Thymus (tissue), 11 donors: ENCODE data around the gene ZNF599. TPM values are rescaled to one million over a fixed set of nuclear protein-coding genes. Genes with fewer than 3 reads are reported as not detected.
A peak's percentile ranks its signal among the peaks of the same experiment; 100 is the strongest.

Source experiments
- DNase-seq, 9 donors: peaks; one replicate each; pipeline ENCODE4 v3.0.0-alpha.2; 2013; ENCODE audit warnings: low spot score in 9 of 9, low read depth in 6 of 9, missing footprints in 1 of 9
- H3K27ac ChIP-seq, 2 donors: one replicate each; pipeline ENCODE4 v1.5.1; 2013; ENCODE audit warnings: control low read depth in 1 of 2, low read depth in 1 of 2, low read length in 1 of 2, mild to moderate bottlenecking in 1 of 2, moderate library complexity in 1 of 2
- H3K27me3 ChIP-seq, 2 donors: one replicate each; pipeline ENCODE4 v1.5.1; 2013; ENCODE audit warnings: low read length in 1 of 2; ENCODE audit not compliant: control insufficient read depth in 2 of 2, insufficient read depth in 1 of 2
- H3K36me3 ChIP-seq, 2 donors: one replicate each; pipeline ENCODE4 v1.5.1; 2013; ENCODE audit warnings: low read length in 1 of 2, mild to moderate bottlenecking in 1 of 2, moderate library complexity in 1 of 2; ENCODE audit not compliant: control insufficient read depth in 2 of 2, insufficient read depth in 2 of 2
- H3K4me1 ChIP-seq, 2 donors: one replicate each; pipeline ENCODE4 v1.5.1; 2013; ENCODE audit warnings: low read length in 2 of 2; ENCODE audit not compliant: control insufficient read depth in 2 of 2, insufficient read depth in 2 of 2
- H3K4me3 ChIP-seq, 2 donors: one replicate each; pipeline ENCODE4 v1.5.1; 2013; ENCODE audit warnings: low read length in 2 of 2, control low read depth in 1 of 2, mild to moderate bottlenecking in 1 of 2
- H3K9me3 ChIP-seq, 2 donors: one replicate each; pipeline ENCODE4 v1.5.1; 2013; ENCODE audit warnings: low read length in 1 of 2, mild to moderate bottlenecking in 1 of 2; ENCODE audit not compliant: control insufficient read depth in 2 of 2, insufficient read depth in 1 of 2
- WGBS: extraction: QIAGEN DNeasy Blood & Tissue Kit; methylation state at CpG from one replicate; pipeline ENCODE4 v1.1.7; 2013; 5-methylcytosine and 5-hydroxymethylcytosine counted together
- polyA plus RNA-seq: library from polyadenylated mRNA; stranded (reverse); fragments of 200-250 nt; gene quantifications from one replicate; pipeline ENCODE4 v1.2.3, GENCODE V29; 2013
- total RNA-seq: library from RNA; stranded (reverse); fragments of 120-200 nt; gene quantifications from one replicate; pipeline ENCODE4 v1.2.4, GENCODE V29; 2013
- donor health status: healthy.

Gene ZNF599
- total and polyA plus RNA-seq, 2 donors = 7.7 to 9.5 TPM

DNA sequence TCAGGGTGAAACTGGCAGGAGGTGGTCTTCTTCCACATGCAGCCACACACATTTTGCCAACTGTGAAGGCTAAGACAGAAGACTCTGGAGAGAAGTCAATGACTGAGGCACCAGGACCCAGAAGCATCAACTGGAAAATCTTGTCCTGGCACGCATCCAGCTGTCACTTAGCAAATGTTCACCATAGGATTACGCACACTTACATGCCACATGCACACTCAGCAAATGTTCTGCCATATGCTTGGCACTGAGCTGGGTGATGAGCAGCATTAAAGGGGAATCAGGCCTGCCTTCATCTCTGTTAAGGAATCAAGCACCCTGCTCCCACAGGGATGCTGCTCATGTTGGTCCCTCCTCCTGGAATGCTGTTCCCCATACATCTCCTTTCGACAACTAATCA lies 5.1 kb downstream of the ZNF599 start:
- Histone ChIP-seq H3K4me3 (no peak overlapping the region), H3K36me3 (peaks cover 11 to 24% of the 10 kb centered on the region in 2 donors), H3K4me1 (peaks cover 7 to 10% of the 10 kb centered on the region in 2 donors), H3K27ac (no peak overlapping the region), H3K27me3 (no peaks in the 10 kb centered on the region), H3K9me3 (no peaks in the 10 kb centered on the region)
- 97% methylated on average over 3 of the region's 3 CpGs for WGBS
- DNase-seq = no peak

DNA sequence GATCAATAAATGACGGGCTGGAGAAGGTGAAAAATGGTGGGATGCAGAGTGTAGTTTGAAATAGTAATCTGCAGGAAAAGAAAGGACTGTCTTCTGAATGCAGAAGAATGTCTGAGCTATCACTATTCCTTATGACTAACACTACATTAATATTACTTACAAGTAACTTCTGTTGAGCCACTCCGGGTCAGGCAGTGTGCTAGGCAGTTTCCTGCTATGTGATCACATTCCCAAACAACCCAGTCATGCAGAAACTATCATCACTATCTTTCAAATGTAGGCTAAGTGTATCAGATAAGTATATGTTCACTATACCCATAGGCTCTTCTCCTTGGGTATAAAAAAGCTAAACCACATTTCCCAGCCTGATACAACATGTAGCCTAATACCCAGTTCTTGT lies 6.6 kb downstream of the ZNF599 start:
- Histone ChIP-seq H3K27me3 (no peaks in the 10 kb centered on the region), H3K36me3 (peaks cover 11 to 24% of the 10 kb centered on the region in 2 donors), H3K4me3 (no peak overlapping the region), H3K4me1 (no peaks in the 10 kb centered on the region), H3K9me3 (no peaks in the 10 kb centered on the region), H3K27ac (no peak overlapping the region)
- DNase-seq = no peak
- WGBS = 97% methylated on average over 2 of the region's 2 CpGs

DNA sequence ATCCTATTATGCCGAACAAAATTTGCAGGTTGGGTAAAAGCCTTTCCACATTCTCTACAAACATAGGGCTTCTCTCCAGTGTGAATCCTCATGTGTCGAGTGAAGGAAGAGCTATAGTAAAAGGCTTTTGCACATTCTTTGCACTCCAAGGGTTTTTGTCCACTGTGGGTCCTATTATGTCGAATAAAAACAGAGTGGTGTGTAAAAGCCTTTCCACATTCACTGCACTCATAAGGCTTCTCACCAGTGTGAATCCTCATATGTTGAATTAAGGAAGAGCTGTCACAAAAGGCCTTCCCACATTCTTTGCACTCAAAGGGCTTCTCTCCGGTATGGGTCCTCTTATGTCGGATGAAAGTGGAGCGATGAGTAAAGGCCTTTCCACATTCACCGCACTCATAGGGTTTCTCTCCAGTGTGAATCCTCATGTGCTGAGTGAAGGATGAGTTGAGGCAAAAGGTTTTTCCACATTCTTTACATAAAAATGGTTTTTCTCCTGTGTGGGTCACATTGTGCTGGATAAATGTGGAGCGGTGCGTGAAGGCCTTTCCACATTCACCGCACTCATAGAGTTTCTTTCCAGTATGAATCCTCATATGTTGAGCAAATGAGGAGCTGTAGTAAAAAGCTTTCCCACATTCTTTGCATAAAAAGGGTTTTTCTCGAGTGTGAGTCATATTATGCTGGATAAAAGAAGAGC lies 13.6 kb downstream of the ZNF599 start:
- Histone ChIP-seq H3K4me3 (no peak overlapping the region), H3K36me3 (no peaks in the 10 kb centered on the region)
- no peak for DNase-seq

DNA sequence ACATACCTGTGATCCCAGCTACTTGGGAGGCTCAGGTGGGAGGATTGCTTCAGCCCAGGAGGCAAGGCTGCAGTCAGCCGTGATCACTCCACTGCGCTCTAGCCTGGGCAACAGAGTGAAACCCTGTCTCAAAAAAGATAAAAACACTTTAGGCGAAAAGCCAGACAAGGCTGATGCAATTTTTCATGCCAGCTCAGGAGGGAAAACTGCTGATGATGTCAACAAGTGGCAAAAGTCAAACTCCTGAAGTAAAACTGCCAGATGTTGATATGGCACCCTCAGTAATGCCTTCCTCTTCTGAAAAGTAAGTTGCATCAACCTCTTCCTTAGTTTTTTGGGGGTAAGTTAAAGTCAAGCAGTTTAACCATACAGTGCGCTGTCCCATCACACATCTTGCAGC lies 15.6 kb downstream of the ZNF599 start:
- Histone ChIP-seq H3K9me3 (peaks cover 4 to 26% of the 10 kb centered on the region in 2 donors), H3K4me3 (no peak overlapping the region), H3K4me1 (no peaks in the 10 kb centered on the region), H3K27me3 (no peaks in the 10 kb centered on the region), H3K36me3 (no peaks in the 10 kb centered on the region), H3K27ac (no peak overlapping the region)
- WGBS = 97% methylated on average over 4 of the region's 4 CpGs
- no peak for DNase-seq

More for the DNA sequence above, 13.6 kb downstream of the ZNF599 start:
- Histone ChIP-seq H3K27ac (no peak overlapping the region), H3K9me3 (peaks cover 4 to 23% of the 10 kb centered on the region in 2 donors), H3K27me3 (no peaks in the 10 kb centered on the region), H3K4me1 (no peaks in the 10 kb centered on the region)
- WGBS = 98% methylated on average over 11 of the region's 11 CpGs

DNA sequence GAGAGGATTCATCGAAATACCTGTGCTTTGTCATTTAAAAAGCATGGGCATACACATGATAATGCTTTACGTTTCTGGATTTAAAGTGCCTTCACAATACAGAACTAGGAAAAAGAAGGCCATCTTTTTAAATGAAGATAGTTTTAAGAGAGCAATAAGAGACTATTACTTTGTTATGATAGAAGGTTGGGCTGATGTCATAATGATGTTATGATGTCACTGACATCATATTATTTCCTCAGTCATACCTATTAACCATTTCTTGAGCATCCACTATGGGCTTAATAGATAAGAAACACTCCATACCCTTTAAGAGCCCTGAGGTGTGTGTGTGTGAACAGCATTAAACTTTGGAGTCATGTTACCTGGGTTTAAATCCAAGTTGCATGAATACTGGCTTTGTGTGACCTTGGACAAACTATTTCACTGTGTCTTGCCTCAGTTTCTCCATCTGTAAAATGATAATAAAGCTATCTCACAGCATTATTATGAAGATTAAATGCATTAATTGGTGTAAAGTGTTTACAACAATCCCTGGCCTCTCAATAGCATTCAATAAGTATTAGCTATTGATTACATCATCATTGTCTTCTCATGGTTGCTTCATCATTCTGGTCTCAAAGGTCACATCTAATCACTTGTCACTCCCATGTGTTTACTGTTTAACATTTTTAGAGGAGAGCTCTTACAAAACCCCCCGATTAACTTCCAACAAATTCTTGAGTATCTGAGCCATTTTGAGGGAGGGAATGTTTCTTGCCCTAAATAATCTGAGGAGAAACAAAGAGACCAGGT lies 27.9 kb downstream of the ZNF599 start:
- H3K4me1 ChIP-seq = no peaks in the 10 kb centered on the region
- no peaks in the 10 kb centered on the region for H3K27me3 ChIP-seq
- peaks cover 0 to 3% of the 10 kb centered on the region in 2 donors for H3K9me3 ChIP-seq
- no peak overlapping the region for H3K4me3 ChIP-seq
- no peak for DNase-seq
- peaks cover 0 to 3% of the 10 kb centered on the region in 2 donors for H3K36me3 ChIP-seq
- WGBS = over 99% methylated on average over 3 of the region's 3 CpGs
- H3K27ac ChIP-seq = no peak overlapping the region

DNA sequence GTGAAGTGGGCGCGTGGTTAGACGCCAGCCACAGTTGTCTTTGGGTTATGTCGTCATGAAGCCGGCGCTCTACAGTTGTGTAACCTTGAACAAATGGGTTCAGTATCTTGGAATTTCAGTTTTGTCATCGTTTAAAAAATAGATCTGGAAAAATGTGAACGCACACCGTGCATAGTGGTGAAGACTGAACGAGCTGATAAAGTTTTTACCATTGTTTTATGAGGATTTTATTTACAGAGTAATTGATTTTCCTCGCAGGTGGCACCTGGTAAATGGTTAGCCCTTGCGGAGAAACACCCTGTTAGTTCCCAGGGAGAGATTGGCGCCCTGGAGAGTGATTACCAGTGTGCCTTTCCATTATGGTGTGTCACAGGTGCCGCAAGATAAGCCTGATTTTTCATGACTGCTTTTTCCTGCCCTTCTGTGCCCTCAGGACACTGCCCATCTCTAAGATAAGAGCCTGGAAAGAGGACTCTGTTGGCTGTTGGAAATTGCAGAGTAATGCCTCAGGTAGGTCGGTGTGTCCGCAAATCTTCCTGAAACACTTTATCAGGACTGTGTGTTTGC lies 38.4 kb downstream of the ZNF599 start:
- Histone ChIP-seq H3K4me1 (peaks cover 5 to 11% of the 10 kb centered on the region in 2 donors), H3K36me3 (peaks cover 9 to 11% of the 10 kb centered on the region in 2 donors), H3K4me3 (peak overlapping the region; percentile 69 to 77), H3K27ac (peak overlapping the region; percentile 83 to 95), H3K9me3 (no peaks in the 10 kb centered on the region), H3K27me3 (no peaks in the 10 kb centered on the region)
- peak in 5 of 9 donors; percentile 30 to 65 (median 48) for DNase-seq
- 24% methylated on average over 16 of the region's 16 CpGs for WGBS

DNA sequence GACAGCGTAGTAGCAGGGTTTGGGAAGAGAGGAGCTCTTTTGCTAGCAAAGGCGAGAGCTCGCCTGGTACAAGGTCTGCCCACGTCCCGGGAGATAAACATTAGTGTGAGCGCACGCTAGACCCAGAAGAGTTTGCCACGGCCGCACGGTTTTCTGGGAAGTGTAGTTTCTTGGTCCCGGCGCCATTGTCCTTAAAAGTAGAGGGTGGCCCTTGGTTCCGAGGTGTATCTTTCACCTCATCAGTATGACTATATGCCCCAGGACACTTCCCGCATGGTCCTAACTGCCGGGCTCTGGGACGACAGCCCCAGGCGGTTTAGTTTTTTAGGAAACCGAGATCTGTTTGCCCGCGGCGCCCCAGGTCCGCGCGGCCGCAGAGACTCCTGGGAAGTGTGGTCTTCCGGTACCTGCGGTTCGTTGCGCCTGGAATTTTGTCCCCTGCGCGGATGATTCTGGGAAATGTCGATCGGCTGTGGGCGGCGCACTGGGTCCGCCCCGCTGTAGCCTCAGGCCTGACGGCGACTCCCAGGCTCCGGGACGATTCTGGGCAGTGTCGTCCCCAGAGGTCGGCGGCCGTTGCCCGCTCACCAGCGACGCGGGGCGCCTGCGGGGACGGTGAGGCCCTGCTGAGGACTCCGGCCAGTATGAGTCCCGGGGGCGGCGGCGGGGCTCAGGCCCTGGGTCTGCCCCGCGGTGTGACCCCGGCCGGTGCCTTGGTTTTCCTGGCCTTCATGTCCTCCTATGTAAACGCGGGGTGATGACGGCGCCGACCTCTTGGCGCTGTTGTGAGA lies 39.1 kb downstream of the ZNF599 start, which contains the start of gene ZNF181:
Gene ZNF181 (plus strand): TSS at position 498 of the 791 bp plus-strand sequence. CDS start 795 bp downstream, outside the sequence.
- under 1% methylated on average over 67 of the region's 67 CpGs for WGBS
- Histone ChIP-seq H3K9me3 (no peaks in the 10 kb centered on the region), H3K27me3 (no peaks in the 10 kb centered on the region), H3K27ac (peak within 1 kb of the TSS; percentile 83 to 95), H3K4me1 (peaks cover 5 to 11% of the 10 kb centered on the region in 2 donors), H3K36me3 (peaks cover 5 to 6% of the 10 kb centered on the region in 2 donors), H3K4me3 (peak within 1 kb of the TSS; percentile 69 to 77)
- DNase-seq = peak; percentile 69 to 94 (median 81)

DNA sequence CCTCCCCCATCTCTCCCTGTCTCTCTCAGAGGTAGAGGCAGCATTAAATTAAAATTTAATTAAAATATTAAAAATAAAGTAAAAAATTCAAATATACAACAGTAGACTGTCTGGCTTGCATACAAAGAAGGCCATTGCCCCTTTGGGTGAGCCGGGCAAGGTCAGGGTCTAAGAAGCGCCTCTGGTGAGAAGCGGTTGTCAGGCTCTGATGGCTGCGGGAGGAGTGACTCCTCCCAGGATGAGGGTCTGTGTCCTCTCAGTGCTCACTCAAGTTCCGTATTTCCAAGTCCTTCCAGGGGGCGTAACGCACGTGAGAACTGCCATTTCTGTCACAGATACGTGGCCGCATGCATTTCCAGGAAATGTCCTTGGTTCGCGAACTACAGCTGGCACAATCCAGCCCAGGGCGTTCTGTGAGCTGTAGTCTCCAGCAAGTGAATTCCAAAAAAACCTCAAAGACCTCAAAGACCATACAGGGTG lies 39.7 kb downstream of the ZNF599 start:
- DNase-seq = no peak
- peaks cover 5 to 6% of the 10 kb centered on the region in 2 donors for H3K36me3 ChIP-seq
- H3K27ac ChIP-seq = peak overlapping the region; percentile 83 to 95
- H3K9me3 ChIP-seq = no peaks in the 10 kb centered on the region
- WGBS = under 1% methylated on average over 13 of the region's 13 CpGs
- H3K27me3 ChIP-seq = no peaks in the 10 kb centered on the region
- peaks cover 5 to 11% of the 10 kb centered on the region in 2 donors for H3K4me1 ChIP-seq
- peak overlapping the region; percentile 69 to 77 for H3K4me3 ChIP-seq
